ENCODE measurements around the gene LRRC23. TPM values are rescaled to one million over a fixed set of nuclear protein-coding genes. Genes with fewer than 3 reads are reported as not detected.
"Not testable (repeated sequence)": the region's sequence is repeated elsewhere in the genome, so short reads cannot be mapped to it uniquely, and the experiment has no call there.

Gene LRRC23
- total RNA-seq, 1 experiment from 2014 or later: 3.6 TPM

DNA sequence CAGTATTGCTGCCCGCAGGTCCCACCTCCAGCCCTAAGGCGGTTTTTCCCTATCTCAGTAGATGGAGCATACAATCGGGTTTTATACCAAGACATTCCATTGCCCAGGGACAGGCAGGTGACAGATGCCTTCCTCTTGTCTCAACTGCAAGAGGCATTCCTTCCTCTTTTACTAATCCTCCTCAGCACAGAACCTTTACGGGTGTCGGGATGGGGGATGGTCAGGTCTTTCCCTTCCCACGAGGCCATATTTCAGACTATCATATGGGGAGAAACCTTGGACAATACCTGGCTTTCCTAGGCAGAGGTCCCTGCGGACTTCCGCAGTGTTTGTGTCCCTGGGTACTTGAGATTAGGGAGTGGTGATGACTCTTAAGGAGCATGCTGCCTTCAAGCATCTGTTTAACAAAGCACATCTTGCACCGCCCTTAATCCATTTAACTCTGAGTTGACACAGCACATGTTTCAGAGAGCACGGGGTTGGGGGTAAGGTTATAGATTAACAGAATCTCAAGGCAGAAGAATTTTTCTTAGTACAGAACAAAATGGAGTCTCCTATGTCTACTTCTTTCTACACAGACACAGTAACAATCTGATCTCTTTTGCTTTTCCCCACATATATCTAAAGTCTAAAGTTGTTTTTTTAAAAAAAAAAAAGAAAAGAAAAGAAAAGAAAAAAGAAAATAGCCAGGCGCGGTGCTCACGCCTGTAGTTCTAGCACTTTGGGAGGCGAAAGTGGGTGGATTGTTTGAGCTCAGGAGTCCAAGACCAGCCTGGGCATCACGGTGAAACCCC is 18.2 kb upstream of the LRRC23 start:
- not testable (repeated sequence) for H3K27me3 ChIP-seq; H3K36me3 ChIP-seq; H3K4me1 ChIP-seq; H3K27ac ChIP-seq; H3K4me3 ChIP-seq; H3K9me3 ChIP-seq (replicated peaks); DNase-seq

DNA sequence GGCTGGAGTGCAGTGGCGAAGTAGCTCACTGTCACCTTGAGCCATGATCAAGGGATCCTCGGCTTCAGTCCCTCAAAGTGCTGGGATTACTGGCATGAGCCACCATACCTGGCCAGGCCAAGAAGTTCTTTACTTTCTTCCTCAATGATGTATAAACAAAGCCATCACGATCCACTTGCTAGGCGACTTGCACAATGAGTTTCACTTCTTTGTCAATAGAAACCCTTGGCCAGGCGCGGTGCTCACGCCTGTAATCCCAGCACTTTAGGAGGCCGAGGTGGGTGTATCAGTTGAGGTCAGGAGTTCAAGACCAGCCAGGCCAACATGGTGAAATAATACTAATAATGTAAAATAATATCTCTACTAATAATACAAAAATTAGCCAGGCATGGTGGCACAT is 17.2 kb upstream of the LRRC23 start:
- Histone ChIP-seq H3K4me3 (no peak overlapping the region), H3K27me3 (no peaks in the 10 kb centered on the region), H3K9me3 (replicated peaks) (no peaks in the 10 kb centered on the region), H3K36me3 (no peaks in the 10 kb centered on the region), H3K27ac (no peak overlapping the region), H3K4me1 (peaks cover 7% of the 10 kb centered on the region)
- no peak for DNase-seq

DNA sequence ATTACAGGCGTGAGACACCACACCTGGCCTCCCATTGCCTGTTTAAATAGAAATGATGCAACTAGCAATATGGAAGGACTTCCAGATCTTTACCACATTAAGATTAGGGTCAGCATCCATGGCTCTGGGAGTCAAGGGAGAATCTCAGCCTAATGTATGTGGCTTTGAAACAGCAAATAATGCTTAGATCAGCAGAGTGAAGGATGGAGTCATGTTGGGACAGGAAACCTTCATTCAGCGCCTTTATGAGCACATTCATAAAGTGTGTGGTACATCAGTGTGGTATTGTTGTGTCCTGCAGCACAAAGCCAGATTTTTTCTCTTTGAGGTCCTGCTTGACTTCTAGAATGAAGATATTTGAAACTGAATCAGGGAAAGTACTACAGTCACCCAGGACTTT is 16.3 kb upstream of the LRRC23 start:
- no peaks in the 10 kb centered on the region for H3K27me3 ChIP-seq
- no peak for DNase-seq
- H3K36me3 ChIP-seq: no peaks in the 10 kb centered on the region
- H3K4me3 ChIP-seq: no peak overlapping the region
- H3K4me1 ChIP-seq: peaks cover 7% of the 10 kb centered on the region
- no peaks in the 10 kb centered on the region for H3K9me3 ChIP-seq (replicated peaks)
- H3K27ac ChIP-seq: no peak overlapping the region

DNA sequence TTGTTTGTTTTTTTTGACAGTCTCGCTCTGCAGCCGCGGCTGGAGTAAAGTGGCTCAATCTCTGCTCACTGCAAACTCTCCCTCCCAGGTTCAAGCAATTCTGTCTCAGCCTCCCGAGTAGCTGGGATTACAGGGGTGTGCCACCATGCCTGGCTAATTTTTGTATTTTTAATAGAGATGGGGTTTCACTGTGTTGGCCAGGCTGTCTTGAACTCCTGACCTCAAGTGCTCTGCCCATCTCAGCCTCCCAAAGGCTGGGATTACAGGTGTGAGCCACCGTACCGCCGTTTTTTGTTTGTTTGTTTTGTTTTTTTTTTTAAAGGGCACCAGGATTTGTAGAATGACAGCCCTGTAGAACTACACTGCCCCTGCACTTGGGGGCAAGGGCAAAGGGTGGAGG is 15.8 kb upstream of the LRRC23 start:
- not testable (repeated sequence) for H3K27me3 ChIP-seq; H3K9me3 ChIP-seq (replicated peaks); H3K4me1 ChIP-seq; H3K27ac ChIP-seq; DNase-seq; H3K4me3 ChIP-seq; H3K36me3 ChIP-seq

DNA sequence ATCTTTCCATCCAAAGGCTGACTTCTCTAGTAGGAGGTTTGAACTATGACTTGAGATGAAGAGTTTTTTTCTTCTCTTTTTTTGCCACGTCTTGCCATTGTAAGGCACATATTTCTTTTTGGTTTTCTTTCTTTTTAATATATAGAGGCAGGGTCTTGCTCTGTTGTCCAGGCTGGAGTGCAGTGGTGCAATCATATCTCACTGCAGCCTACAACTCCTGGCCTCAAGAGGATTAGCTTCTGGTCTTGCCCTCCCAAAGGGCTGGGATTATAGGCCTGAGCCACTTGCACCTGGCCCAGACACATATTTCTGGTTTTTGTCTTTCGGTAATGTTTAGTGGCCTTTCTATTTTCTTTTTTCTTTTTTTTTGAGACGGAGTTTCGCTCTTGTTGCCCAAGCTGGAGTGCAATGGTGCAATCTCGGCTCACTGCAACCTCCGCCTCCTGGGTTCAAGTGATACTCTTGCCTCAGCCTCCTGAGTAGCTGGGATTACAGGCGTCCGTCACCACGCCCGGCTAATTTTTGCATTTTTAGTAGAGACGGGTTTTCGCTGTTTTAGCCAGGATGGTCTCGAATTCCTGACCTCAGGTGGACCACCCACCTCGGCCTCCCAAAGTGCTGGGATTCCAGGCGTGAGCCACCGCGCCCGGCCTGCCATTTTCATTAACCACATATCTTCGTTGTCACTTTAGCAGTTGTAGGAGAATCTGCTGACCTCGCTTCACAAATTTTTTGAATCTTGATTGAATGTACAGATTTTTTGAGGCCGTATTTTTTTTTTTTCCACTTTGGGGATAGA is 14.6 kb upstream of the LRRC23 start:
- not testable (repeated sequence) for H3K36me3 ChIP-seq; H3K4me1 ChIP-seq; DNase-seq; H3K9me3 ChIP-seq (replicated peaks); H3K4me3 ChIP-seq; H3K27me3 ChIP-seq
- H3K27ac ChIP-seq: peak overlapping the region; percentile 93

DNA sequence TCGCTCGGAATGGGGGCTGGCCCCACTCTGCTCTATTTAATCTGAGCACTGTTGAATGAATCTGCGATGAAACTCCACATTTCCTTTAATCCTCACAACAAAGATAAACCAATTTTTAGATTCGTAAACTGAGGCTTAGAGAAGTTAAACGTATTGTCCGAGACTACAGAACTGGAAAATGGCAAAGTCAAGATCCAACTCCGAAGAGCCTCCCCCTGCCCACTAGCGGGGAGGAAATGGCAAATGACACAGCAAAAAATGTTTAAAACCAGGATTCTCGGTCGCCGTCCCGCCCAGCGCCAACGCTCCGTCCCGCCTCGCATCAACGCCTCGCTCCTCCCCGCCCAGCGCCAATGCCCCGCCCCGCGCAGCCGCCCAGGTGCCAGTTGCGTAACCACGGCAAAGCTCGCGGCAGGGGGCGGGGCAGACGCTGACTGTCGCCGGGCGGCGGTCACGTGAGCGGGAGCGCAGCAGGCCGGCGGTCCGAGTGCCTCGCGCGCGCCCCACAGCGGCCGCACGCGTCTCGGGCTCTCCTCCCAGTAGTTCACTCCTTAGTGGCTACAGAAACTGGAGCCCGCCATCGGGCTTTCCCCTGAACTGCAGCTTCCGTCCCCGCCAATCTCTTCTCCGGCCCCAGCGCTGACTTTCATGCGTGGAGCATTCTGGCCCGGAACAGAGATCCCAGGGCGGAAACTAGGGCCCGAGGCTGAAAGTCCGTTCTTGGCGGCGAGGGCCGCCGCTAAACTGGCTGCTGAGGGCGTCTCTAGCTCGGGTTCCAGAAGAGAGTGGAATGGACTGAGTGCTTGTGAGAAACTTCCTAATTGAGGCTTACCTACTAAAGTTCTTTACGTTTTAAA is 13.6 kb upstream of the LRRC23 start:
- Histone ChIP-seq H3K36me3 (no peaks in the 10 kb centered on the region), H3K4me1 (peaks cover 7% of the 10 kb centered on the region), H3K27ac (peak overlapping the region; percentile 93), H3K9me3 (replicated peaks) (no peaks in the 10 kb centered on the region), H3K4me3 (peak overlapping the region; percentile 59), H3K27me3 (no peaks in the 10 kb centered on the region)
- DNase-seq: peak; percentile 97 to 99

DNA sequence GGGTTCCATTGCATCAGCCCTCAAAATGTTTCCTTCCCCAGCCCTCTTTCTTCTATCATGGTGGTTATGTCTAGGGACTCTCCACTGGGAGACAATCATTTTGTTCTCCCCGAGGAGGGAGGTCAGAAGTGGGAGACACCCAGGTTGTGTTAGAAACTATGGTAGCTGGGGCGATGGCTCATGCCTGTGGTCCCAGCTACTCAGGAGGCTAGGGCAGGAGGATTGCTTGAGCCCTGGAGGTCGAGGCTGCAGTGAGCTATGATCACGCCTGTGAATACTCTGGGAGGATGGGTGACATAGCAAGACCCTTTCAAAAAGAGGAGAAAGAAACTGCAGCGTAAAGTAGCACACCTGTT is 13.0 kb upstream of the LRRC23 start:
- H3K9me3 ChIP-seq (replicated peaks): no peaks in the 10 kb centered on the region
- H3K27me3 ChIP-seq: no peaks in the 10 kb centered on the region
- H3K27ac ChIP-seq: peak overlapping the region; percentile 63
- H3K4me3 ChIP-seq: peak overlapping the region; percentile 59
- no peaks in the 10 kb centered on the region for H3K36me3 ChIP-seq
- peaks cover 7% of the 10 kb centered on the region for H3K4me1 ChIP-seq
- no peak for DNase-seq

DNA sequence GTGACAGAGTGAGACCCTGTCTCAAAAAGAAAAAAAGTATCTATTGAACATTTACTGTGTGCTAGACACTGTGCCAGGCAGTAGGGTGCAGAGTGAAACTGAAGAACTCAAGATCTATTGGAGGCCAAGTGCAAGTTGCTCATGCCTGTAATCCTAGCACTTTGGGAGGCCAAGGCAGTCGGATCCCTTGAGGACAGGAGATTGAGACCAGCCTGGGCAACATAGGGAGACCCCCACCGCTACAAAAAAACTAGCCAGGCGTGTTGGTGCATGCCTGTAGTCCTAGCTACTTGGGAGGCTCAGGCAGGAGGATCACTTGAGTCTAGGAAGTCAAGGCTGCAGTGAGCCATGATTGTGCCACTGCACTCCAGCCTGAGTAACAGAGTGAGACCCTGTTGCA is 11.9 kb upstream of the LRRC23 start:
- not testable (repeated sequence) for H3K36me3 ChIP-seq, H3K27ac ChIP-seq

DNA sequence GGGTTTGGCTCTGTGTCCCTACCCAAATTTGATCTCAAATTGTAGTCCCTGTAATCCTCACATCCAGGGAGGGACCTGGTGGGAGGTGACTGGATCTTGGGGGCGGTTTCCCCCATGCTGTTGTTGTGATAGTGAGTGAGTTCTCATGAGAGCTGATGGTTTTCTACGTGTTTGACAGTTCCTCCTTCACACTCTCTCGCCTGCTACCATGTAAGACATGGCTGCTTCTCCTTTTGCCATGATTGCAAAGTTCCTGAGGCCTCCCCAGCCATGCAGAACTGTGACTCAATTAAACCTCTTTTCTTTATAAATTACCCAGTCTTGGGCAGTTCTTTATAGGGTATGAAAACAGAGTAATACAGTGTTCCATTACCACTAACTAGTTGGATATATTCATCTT is 10.3 kb upstream of the LRRC23 start:
- no peaks in the 10 kb centered on the region for H3K27me3 ChIP-seq
- no peak overlapping the region for H3K27ac ChIP-seq
- H3K4me3 ChIP-seq: no peak overlapping the region
- peaks cover 7% of the 10 kb centered on the region for H3K4me1 ChIP-seq
- DNase-seq: no peak
- no peaks in the 10 kb centered on the region for H3K36me3 ChIP-seq
- no peaks in the 10 kb centered on the region for H3K9me3 ChIP-seq (replicated peaks)

More for the DNA sequence above, 11.9 kb upstream of the LRRC23 start:
- H3K4me1 ChIP-seq; H3K27me3 ChIP-seq; DNase-seq; H3K9me3 ChIP-seq (replicated peaks); H3K4me3 ChIP-seq: not testable (repeated sequence)

DNA sequence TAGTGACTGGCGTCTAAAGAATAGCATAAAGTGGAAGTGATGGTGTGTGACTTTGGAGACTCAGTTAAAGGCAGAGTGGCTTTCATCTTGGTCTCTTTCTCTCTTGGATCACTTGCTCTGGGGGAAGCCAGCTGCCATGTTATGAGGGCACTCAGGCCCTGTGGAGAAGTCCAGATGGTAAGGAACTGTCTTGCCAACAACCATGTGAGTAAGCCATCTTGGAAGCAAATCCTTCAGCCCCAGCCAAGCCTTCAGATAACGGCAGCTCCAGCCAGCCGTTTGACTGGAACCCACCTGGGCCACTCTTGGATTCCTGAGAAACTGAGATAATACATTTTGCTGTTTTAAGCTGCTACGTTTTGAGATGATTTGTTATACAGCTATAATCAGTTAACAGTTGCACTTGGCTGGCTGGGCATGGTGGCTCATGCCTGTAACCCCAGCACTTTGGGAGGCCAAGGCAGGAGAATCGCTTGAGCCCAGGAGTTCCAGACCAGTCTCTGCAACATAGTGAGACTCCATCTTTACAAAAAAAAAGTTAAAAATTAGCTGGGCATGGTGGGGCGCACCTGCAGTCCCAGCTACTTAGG is 7.7 kb upstream of the LRRC23 start:
- no peak for DNase-seq
- no peak overlapping the region for H3K27ac ChIP-seq
- H3K27me3 ChIP-seq: no peaks in the 10 kb centered on the region
- H3K4me1 ChIP-seq: no peaks in the 10 kb centered on the region
- H3K36me3 ChIP-seq: no peaks in the 10 kb centered on the region
- no peaks in the 10 kb centered on the region for H3K9me3 ChIP-seq (replicated peaks)
- H3K4me3 ChIP-seq: no peak overlapping the region

DNA sequence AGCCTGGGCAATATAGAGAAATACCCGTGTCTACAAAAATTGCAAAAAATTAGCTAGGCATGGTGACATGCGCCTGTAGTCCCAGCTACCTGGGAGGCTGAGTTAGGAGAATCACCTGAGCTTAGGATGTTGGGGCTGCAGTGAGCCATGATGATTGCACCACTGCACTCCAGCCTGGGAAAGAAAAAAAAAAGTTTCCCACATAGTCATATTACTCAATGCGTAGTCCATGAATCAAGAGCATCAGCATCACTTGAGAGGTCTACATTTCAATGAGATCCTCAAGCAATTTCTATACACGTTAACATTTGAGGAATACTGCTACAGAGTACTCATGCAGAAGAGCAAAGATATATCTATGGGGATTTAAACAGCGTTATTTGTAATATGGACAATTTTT is 5.2 kb upstream of the LRRC23 start:
- Histone ChIP-seq H3K4me3 (no peak overlapping the region), H3K27me3 (no peaks in the 10 kb centered on the region), H3K4me1 (peaks cover 10% of the 10 kb centered on the region; the same call in 1 of the 2 replicates), H3K27ac (no peak overlapping the region), H3K9me3 (replicated peaks) (no peaks in the 10 kb centered on the region), H3K36me3 (no peaks in the 10 kb centered on the region)
- DNase-seq: no peak

DNA sequence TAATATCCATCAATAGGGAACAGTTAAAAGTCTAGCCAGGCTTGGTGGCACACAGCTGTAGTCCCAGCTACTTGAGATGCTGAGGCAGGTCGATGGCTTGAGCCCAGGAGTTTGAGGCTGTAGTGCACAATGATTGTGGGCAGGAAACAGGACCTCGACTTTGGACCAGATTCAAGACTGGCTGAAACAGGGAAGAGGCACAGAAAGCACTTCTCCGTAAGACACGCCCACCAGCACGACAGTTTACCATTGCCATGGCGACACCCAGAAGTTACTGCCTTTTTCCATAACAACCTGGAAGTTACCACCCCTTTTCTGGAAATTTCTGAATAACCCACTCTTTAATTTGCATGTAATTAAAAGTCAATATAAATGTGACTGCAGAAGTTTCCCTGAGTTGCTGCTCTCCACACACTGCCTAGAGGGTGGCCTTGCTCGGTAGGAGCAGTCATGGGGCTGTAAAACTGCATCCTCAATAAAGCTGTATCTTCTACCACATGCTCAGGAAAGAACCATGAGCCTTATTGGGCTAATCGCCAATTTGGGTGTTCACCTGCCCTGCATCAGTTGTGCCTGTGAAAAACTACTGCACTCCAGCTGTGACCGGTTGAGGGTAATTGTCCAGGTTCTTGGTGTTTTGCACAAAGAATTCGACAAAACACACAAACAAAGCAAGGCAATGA is 4.6 kb upstream of the LRRC23 start:
- H3K9me3 ChIP-seq (replicated peaks): no peaks in the 10 kb centered on the region
- peak; percentile 38 to 54 for DNase-seq
- no peak overlapping the region for H3K4me3 ChIP-seq
- H3K4me1 ChIP-seq: peaks cover 10% of the 10 kb centered on the region; the same call in 1 of the 2 replicates
- no peak overlapping the region for H3K27ac ChIP-seq
- no peaks in the 10 kb centered on the region for H3K27me3 ChIP-seq
- H3K36me3 ChIP-seq: no peaks in the 10 kb centered on the region

DNA sequence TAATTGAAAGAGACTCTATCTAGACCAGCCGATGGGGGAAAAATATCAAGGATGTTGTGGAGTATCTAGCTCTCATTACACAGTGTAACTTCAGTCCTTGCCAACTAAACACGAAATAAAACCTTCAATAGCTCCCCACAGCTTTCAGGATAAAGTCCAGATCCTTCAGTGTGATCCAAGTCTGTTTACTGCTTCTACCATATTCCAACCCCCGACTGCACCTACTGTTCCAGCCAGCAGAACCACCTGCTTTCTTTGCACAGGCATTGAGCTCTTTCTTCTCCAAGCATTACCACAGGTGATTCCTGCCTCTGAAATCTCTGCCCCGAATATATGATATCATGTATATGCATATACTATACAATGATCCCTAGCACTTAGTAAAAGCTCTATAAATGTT is 2.2 kb upstream of the LRRC23 start:
- Histone ChIP-seq H3K27ac (no peak overlapping the region), H3K4me1 (peaks cover 10% of the 10 kb centered on the region; the same call in 1 of the 2 replicates)
- DNase-seq: no peak

DNA sequence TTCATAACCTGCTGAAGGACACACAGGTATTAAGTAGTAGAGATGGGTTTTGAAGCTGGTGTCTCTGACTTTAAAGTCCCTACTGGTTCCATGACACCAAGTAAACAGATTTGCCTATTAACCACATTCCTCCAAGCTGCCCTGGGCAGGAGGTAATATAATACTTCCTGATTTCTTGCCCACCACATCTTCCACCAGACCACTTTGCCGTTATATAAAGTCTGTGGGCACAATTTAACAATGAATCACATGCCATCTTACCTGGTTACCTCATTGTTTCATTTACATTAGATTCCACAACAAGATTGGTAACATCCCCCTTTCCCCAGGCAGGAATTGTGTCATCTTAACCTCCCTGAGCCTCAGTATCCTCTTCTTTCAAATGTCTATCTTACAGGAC is 900 bp upstream of the LRRC23 start:
- no peak for DNase-seq

More for the DNA sequence above, 2.2 kb upstream of the LRRC23 start:
- H3K36me3 ChIP-seq: no peaks in the 10 kb centered on the region
- no peak overlapping the region for H3K4me3 ChIP-seq
- no peaks in the 10 kb centered on the region for H3K9me3 ChIP-seq (replicated peaks)
- H3K27me3 ChIP-seq: no peaks in the 10 kb centered on the region

More for the DNA sequence above, 900 bp upstream of the LRRC23 start:
- Histone ChIP-seq H3K9me3 (replicated peaks) (no peaks in the 10 kb centered on the region), H3K27me3 (no peaks in the 10 kb centered on the region), H3K27ac (no peak overlapping the region), H3K4me1 (peaks cover 10% of the 10 kb centered on the region; the same call in 1 of the 2 replicates), H3K36me3 (no peaks in the 10 kb centered on the region), H3K4me3 (peak overlapping the region; percentile 60; the same call in 1 of the 2 replicates)
